ENCODE results near the gene LTA.
A peak's percentile ranks its signal among the peaks of the same experiment; 100 is the strongest.

The LTA gene

DNA sequence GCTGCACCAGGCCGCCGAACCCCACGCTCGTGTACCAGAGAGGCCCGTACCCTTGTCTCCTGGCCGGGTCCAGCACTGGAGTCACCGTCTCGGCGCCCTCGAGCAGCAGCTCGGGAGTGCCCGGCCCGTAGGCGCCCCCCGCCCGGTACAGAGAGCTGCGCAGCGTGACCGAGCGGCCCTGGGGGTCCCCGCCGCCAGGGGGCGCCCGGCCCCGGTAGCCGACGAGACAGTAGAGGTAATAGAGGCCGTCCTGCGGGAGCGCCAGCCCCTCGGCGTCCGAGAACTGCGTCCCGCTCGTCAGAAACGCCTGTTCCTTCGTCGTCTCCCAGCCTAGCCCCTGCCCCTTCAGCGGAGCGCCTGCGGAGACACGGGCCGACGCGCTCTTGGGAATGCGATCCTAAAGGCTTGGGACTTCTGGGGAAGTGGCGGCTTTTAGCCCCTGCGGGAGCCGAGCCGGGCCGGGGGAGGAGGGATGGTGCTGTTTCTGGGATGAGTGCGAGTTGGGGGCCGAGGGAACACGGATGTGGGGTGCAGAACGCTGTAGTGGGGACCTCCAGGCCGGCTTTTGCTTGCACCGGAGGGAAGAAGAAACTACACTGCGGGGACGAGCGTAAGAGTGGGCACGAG, 8.8 kb downstream of the LTA start (continued):
- TF ChIP-seq, protein P1, sequence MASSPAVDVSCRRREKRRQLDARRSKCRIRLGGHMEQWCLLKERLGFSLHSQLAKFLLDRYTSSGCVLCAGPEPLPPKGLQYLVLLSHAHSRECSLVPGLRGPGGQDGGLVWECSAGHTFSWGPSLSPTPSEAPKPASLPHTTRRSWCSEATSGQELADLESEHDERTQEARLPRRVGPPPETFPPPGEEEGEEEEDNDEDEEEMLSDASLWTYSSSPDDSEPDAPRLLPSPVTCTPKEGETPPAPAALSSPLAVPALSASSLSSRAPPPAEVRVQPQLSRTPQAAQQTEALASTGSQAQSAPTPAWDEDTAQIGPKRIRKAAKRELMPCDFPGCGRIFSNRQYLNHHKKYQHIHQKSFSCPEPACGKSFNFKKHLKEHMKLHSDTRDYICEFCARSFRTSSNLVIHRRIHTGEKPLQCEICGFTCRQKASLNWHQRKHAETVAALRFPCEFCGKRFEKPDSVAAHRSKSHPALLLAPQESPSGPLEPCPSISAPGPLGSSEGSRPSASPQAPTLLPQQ (tag by site-specific recombination; IDR thresholded peaks at IDR 0.05) = peak; percentile 64
- no peak for TF ChIP-seq ZNF416 (tag by site-specific recombination; IDR thresholded peaks at IDR 0.05)
- TF ChIP-seq ZNF501 (tag by site-specific recombination; IDR thresholded peaks at IDR 0.05) = 0 out of 2 replicates have a peak, but pooled peaks have one; percentile 1
- TF ChIP-seq ZNF324 (tag by site-specific recombination; IDR thresholded peaks at IDR 0.05) = peak; percentile 52
- TF ChIP-seq ZNF560 (tag by site-specific recombination; IDR thresholded peaks at IDR 0.05; ENCODE audit: borderline replicate concordance) = no peak
- TF ChIP-seq, protein P2, sequence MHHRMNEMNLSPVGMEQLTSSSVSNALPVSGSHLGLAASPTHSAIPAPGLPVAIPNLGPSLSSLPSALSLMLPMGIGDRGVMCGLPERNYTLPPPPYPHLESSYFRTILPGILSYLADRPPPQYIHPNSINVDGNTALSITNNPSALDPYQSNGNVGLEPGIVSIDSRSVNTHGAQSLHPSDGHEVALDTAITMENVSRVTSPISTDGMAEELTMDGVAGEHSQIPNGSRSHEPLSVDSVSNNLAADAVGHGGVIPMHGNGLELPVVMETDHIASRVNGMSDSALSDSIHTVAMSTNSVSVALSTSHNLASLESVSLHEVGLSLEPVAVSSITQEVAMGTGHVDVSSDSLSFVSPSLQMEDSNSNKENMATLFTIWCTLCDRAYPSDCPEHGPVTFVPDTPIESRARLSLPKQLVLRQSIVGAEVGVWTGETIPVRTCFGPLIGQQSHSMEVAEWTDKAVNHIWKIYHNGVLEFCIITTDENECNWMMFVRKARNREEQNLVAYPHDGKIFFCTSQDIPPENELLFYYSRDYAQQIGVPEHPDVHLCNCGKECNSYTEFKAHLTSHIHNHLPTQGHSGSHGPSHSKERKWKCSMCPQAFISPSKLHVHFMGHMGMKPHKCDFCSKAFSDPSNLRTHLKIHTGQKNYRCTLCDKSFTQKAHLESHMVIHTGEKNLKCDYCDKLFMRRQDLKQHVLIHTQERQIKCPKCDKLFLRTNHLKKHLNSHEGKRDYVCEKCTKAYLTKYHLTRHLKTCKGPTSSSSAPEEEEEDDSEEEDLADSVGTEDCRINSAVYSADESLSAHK (tag by site-specific recombination; IDR thresholded peaks at IDR 0.05) = no peak
- TF ChIP-seq ZFP41 (tag by site-specific recombination; IDR thresholded peaks at IDR 0.05; ENCODE audit: borderline replicate concordance) = no peak
- TF ChIP-seq ZNF155 (tag by site-specific recombination; IDR thresholded peaks at IDR 0.05) = no peak
- no peak for TF ChIP-seq ZNF19 (tag by site-specific recombination; IDR thresholded peaks at IDR 0.05; ENCODE audit: low read depth)
- TF ChIP-seq ZNF792 (tag by site-specific recombination; IDR thresholded peaks at IDR 0.05) = no peak
- TF ChIP-seq ZNF623 (tag by site-specific recombination; IDR thresholded peaks at IDR 0.05) = no peak
- TF ChIP-seq ZNF16 (tag by site-specific recombination; IDR thresholded peaks at IDR 0.05; ENCODE audit: low read depth) = no peak
- no peak for TF ChIP-seq ZNF664 (tag by site-specific recombination; IDR thresholded peaks at IDR 0.05)
- no peak for TF ChIP-seq ZNF426 (tag by site-specific recombination; IDR thresholded peaks at IDR 0.05)
- no peak for TF ChIP-seq ZNF341 (tag by site-specific recombination; IDR thresholded peaks at IDR 0.05; ENCODE audit: low read depth)
- TF ChIP-seq ZNF610 (tag by site-specific recombination; IDR thresholded peaks at IDR 0.05; ENCODE audit: borderline replicate concordance) = 0 out of 2 replicates have a peak, but pooled peaks have one; percentile 70
- TF ChIP-seq, protein P3, sequence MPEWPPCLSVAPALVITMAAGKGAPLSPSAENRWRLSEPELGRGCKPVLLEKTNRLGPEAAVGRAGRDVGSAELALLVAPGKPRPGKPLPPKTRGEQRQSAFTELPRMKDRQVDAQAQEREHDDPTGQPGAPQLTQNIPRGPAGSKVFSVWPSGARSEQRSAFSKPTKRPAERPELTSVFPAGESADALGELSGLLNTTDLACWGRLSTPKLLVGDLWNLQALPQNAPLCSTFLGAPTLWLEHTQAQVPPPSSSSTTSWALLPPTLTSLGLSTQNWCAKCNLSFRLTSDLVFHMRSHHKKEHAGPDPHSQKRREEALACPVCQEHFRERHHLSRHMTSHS (tag by site-specific recombination; IDR thresholded peaks at IDR 0.05) = no peak
- TF ChIP-seq ZNF157 (tag by site-specific recombination; IDR thresholded peaks at IDR 0.05) = no peak
- no peak for TF ChIP-seq GFI1B (tag by site-specific recombination; IDR thresholded peaks at IDR 0.05)
- TF ChIP-seq ZNF350 (tag by site-specific recombination; IDR thresholded peaks at IDR 0.05) = no peak
- TF ChIP-seq KLF9 (tag by site-specific recombination; IDR thresholded peaks at IDR 0.05; ENCODE audit: low read depth) = no peak
- no peak for TF ChIP-seq ZNF23 (tag by site-specific recombination; IDR thresholded peaks at IDR 0.05; ENCODE audit: borderline replicate concordance)
- TF ChIP-seq, protein P4, sequence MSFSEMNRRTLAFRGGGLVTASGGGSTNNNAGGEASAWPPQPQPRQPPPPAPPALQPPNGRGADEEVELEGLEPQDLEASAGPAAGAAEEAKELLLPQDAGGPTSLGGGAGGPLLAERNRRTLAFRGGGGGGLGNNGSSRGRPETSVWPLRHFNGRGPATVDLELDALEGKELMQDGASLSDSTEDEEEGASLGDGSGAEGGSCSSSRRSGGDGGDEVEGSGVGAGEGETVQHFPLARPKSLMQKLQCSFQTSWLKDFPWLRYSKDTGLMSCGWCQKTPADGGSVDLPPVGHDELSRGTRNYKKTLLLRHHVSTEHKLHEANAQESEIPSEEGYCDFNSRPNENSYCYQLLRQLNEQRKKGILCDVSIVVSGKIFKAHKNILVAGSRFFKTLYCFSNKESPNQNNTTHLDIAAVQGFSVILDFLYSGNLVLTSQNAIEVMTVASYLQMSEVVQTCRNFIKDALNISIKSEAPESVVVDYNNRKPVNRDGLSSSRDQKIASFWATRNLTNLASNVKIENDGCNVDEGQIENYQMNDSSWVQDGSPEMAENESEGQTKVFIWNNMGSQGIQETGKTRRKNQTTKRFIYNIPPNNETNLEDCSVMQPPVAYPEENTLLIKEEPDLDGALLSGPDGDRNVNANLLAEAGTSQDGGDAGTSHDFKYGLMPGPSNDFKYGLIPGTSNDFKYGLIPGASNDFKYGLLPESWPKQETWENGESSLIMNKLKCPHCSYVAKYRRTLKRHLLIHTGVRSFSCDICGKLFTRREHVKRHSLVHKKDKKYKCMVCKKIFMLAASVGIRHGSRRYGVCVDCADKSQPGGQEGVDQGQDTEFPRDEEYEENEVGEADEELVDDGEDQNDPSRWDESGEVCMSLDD (tag by site-specific recombination; IDR thresholded peaks at IDR 0.05) = peak; percentile 85
- TF ChIP-seq, protein P5, sequence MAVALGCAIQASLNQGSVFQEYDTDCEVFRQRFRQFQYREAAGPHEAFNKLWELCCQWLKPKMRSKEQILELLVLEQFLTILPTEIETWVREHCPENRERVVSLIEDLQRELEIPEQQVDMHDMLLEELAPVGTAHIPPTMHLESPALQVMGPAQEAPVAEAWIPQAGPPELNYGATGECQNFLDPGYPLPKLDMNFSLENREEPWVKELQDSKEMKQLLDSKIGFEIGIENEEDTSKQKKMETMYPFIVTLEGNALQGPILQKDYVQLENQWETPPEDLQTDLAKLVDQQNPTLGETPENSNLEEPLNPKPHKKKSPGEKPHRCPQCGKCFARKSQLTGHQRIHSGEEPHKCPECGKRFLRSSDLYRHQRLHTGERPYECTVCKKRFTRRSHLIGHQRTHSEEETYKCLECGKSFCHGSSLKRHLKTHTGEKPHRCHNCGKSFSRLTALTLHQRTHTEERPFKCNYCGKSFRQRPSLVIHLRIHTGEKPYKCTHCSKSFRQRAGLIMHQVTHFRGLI (tag by site-specific recombination; IDR thresholded peaks at IDR 0.05) = no peak
- 0 out of 2 replicates have a peak, but pooled peaks have one; percentile 62 for TF ChIP-seq ZNF777 (tag by site-specific recombination; IDR thresholded peaks at IDR 0.05; ENCODE audit: borderline replicate concordance)
- TF ChIP-seq, protein P6, sequence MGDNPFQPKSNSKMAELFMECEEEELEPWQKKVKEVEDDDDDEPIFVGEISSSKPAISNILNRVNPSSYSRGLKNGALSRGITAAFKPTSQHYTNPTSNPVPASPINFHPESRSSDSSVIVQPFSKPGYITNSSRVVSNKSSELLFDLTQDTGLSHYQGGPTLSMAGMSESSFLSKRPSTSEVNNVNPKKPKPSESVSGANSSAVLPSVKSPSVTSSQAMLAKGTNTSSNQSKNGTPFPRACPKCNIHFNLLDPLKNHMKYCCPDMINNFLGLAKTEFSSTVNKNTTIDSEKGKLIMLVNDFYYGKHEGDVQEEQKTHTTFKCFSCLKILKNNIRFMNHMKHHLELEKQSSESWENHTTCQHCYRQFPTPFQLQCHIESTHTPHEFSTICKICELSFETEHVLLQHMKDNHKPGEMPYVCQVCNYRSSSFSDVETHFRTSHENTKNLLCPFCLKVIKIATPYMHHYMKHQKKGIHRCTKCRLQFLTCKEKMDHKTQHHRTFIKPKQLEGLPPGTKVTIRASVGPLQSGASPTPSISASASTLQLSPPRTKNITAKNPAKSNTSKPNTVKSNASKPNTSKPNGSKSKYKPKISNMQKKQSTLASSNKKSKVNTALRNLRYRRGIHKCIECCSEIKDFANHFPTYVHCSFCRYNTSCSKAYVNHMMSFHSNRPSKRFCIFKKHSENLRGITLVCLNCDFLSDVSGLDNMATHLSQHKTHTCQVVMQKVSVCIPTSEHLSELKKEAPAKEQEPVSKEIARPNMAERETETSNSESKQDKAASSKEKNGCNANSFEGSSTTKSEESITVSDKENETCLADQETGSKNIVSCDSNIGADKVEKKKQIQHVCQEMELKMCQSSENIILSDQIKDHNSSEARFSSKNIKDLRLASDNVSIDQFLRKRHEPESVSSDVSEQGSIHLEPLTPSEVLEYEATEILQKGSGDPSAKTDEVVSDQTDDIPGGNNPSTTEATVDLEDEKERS (tag by site-specific recombination; IDR thresholded peaks at IDR 0.05) = no peak
- TF ChIP-seq PRDM1 (tag by site-specific recombination; IDR thresholded peaks at IDR 0.05) = no peak
- TF ChIP-seq ZNF548 (tag by site-specific recombination; IDR thresholded peaks at IDR 0.05) = no peak
- TF ChIP-seq ZNF785 (tag by site-specific recombination; IDR thresholded peaks at IDR 0.05) = no peak; the same call in 1 of the 2 replicates
